ENCODE measurements around the gene NPC2. TPM values are rescaled to one million over a fixed set of nuclear protein-coding genes. Genes with fewer than 3 reads are reported as not detected.

Gene NPC2
- total RNA-seq, 6 experiments from 2014 or later = 49.4 to 203 (median 98.0) TPM

DNA sequence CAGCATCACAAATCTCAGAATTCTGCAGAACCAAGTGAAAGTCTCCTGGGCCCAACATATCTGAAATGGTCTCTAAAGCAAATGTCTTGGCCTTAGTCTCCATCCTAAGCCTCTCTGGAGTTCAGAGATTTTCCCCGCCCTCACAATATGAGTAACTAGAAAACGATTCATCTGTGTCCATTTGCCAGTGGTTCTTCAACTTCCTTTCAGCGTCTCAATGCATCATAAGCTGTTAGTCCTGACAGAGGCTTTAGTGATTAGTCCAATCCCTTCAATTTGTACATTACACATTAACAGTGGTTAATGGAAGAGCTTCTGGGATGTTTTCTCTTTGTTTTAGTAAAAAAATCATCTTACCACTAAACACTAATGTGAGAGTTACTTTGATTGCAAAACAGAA, 17.4 kb downstream of the NPC2 start:
- intact Hi-C loops (cut with DNase I) = loop anchor here in 1 of 2 donors (10.0 kb wide), 1 partner anchor 111 kb away; no protein-coding TSS in a partner anchor
- WGBS (ENCODE audit: insufficient coverage, low coverage, low lambda C conversion rate, missing lambda C conversion rate) = 54% methylated on average over 3 of the region's 3 CpGs

DNA sequence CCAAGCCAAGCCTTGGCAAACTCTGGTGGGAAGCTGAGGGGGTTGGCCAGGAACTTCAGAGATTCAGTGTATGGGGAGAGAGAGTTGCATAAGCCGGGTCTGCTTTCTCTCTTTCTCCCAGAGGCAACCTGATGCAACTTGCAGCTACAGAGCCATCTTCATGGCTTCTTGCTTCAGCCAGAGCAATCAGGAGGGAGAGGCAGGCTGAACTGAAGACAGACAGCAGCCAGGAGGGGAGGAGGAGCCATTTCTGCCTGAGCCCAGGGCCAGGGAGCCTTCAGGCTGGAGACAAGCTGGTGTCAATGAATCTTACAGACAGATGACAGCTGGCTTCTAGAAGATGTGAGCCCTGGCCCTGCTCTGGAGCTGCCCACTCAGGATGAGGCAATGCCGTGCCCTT, 18.7 kb downstream of the NPC2 start:
- no peak overlapping the region for H3K27ac ChIP-seq
- intact Hi-C loops (cut with DNase I) = loop anchor here in 1 of 2 donors (10.0 kb wide), 1 partner anchor 110 kb away; no protein-coding TSS in a partner anchor
- peaks cover 0 to 8% (median 3%) of the 10 kb centered on the region in 4 donors for H3K36me3 ChIP-seq
- H3K9me3 ChIP-seq = no peaks in the 10 kb centered on the region
- WGBS (ENCODE audit: insufficient coverage, low coverage, low lambda C conversion rate, missing lambda C conversion rate) = no CpG with 5 or more reads among the region's 2 CpGs
- no peaks in the 10 kb centered on the region for H3K4me1 ChIP-seq
- H3K27me3 ChIP-seq = no peaks in the 10 kb centered on the region
- H3K4me3 ChIP-seq = no peak overlapping the region
- no peak for TF ChIP-seq POLR2A (IDR thresholded peaks at IDR 0.05)
- TF ChIP-seq, protein P1, sequence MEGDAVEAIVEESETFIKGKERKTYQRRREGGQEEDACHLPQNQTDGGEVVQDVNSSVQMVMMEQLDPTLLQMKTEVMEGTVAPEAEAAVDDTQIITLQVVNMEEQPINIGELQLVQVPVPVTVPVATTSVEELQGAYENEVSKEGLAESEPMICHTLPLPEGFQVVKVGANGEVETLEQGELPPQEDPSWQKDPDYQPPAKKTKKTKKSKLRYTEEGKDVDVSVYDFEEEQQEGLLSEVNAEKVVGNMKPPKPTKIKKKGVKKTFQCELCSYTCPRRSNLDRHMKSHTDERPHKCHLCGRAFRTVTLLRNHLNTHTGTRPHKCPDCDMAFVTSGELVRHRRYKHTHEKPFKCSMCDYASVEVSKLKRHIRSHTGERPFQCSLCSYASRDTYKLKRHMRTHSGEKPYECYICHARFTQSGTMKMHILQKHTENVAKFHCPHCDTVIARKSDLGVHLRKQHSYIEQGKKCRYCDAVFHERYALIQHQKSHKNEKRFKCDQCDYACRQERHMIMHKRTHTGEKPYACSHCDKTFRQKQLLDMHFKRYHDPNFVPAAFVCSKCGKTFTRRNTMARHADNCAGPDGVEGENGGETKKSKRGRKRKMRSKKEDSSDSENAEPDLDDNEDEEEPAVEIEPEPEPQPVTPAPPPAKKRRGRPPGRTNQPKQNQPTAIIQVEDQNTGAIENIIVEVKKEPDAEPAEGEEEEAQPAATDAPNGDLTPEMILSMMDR (IDR thresholded peaks at IDR 0.05) = no peak
- no peak for DNase-seq
- no peak for ATAC-seq

More for the DNA sequence above, 17.4 kb downstream of the NPC2 start:
- H3K9me3 ChIP-seq = no peaks in the 10 kb centered on the region
- no peak for ATAC-seq
- no peaks in the 10 kb centered on the region for H3K27me3 ChIP-seq
- H3K4me1 ChIP-seq = no peaks in the 10 kb centered on the region
- H3K4me3 ChIP-seq = no peak overlapping the region
- TF ChIP-seq, protein P1 (IDR thresholded peaks at IDR 0.05) = no peak
- no peak for TF ChIP-seq POLR2A (IDR thresholded peaks at IDR 0.05)
- H3K36me3 ChIP-seq = peaks cover 0 to 21% (median 7%) of the 10 kb centered on the region in 4 donors
- no peak for DNase-seq
- no peak overlapping the region for H3K27ac ChIP-seq

DNA sequence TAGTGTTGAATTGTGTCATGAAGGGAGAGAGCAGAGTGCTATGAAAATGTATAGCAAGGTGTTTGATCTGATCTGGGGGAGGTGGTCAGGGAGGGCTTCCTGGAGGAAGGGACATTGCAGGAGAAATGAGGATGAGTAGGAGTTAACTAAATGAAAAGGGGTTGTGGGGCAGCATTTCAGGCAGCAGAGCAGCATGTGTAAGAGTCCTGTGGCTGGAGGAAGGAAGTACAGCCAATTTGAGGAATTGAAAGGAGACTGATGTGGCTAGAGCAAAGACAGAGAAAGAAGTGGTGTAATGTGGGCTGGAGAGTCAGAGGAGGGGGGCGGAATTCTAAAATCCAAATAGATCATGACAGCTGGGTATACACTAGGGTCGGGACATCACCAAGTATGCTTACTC, 20.5 kb downstream of the NPC2 start:
- intact Hi-C loops (cut with DNase I) = loop anchor here in 1 of 2 donors (10.0 kb wide), 1 partner anchor 108 kb away; no protein-coding TSS in a partner anchor

DNA sequence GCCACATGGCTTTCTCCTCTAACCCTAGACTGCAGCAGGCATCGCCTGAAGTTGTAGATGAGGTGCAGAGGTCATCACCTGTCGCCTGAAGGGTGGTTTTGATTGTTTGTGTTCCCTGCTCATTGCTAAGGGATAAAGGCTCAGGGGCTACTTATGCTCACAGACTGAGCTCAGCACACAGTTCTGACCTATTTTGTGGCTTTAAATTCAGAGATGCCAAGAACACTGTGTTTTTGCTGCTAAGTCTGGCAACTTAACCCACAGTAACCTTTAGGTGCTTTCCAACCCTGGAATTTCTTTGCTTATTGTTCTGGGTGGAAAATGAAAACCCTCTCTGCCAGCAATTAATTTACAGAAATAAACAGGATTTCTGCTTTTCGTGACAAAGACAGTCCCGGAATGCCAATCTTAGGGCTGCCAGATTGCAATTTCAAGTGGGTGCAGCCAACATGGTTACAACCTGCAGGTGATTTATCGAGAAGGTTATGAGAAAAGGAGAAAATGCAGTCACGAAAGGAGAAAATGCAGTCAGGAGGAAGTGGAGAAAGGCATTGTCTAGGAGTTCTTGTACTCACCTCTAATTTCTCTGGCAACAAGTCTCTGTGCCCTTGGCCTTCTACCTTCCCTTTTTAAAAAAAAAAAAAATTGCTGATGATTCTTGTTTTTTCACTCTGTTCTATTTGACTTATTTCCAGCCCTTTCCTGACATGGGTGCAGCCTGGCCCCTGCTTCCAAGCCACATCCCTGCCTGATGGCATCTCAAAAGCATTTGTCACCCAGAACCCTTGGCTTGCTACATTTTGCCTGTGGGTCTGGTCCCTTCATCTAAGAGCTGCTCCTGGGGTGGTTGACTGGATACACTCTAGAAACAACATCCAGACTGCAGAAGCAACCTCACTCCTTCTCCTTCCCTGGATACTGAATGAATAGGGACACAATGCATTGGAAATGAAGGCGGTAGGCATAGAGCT, 23.3 kb downstream of the NPC2 start:
- no peak for TF ChIP-seq POLR2A (IDR thresholded peaks at IDR 0.05)
- TF ChIP-seq, protein P1 (IDR thresholded peaks at IDR 0.05) = no peak

More for the DNA sequence above, 20.5 kb downstream of the NPC2 start:
- Histone ChIP-seq H3K9me3 (no peaks in the 10 kb centered on the region), H3K4me1 (no peaks in the 10 kb centered on the region), H3K27ac (no peak overlapping the region), H3K27me3 (no peaks in the 10 kb centered on the region), H3K4me3 (no peak overlapping the region), H3K36me3 (peaks cover 0 to 5% (median 0%) of the 10 kb centered on the region in 4 donors)
- ATAC-seq (peak in 1 of 4 donors; percentile 42), DNase-seq (no peak)
- WGBS (ENCODE audit: insufficient coverage, low coverage, low lambda C conversion rate, missing lambda C conversion rate) = 61% methylated on average over 2 of the region's 2 CpGs
- TF ChIP-seq, protein P1 (IDR thresholded peaks at IDR 0.05) = no peak
- TF ChIP-seq POLR2A (IDR thresholded peaks at IDR 0.05) = no peak

More for the DNA sequence above, 23.3 kb downstream of the NPC2 start:
- ATAC-seq (no peak), DNase-seq (no peak)
- Histone ChIP-seq H3K9me3 (no peaks in the 10 kb centered on the region), H3K27me3 (no peaks in the 10 kb centered on the region), H3K4me3 (no peak overlapping the region), H3K27ac (no peak overlapping the region), H3K4me1 (no peaks in the 10 kb centered on the region), H3K36me3 (no peaks in the 10 kb centered on the region)
- intact Hi-C loops (cut with DNase I) = loop anchor here in 1 of 2 donors (10.0 kb wide), 1 partner anchor 105 kb away; no protein-coding TSS in a partner anchor
- 70% methylated on average over 6 of the region's 7 CpGs for WGBS (ENCODE audit: insufficient coverage, low coverage, low lambda C conversion rate, missing lambda C conversion rate)
